Fibroblast of the conjunctiva (primary cell): ENCODE measurements around the gene KRI1.
A peak's percentile ranks its signal among the peaks of the same experiment; 100 is the strongest.

Experiments
- DNase-seq: peaks from one replicate; pipeline ENCODE4 v3.0.0-alpha.2; 2010; ENCODE audit warnings: low read depth

The KRI1 gene

DNA sequence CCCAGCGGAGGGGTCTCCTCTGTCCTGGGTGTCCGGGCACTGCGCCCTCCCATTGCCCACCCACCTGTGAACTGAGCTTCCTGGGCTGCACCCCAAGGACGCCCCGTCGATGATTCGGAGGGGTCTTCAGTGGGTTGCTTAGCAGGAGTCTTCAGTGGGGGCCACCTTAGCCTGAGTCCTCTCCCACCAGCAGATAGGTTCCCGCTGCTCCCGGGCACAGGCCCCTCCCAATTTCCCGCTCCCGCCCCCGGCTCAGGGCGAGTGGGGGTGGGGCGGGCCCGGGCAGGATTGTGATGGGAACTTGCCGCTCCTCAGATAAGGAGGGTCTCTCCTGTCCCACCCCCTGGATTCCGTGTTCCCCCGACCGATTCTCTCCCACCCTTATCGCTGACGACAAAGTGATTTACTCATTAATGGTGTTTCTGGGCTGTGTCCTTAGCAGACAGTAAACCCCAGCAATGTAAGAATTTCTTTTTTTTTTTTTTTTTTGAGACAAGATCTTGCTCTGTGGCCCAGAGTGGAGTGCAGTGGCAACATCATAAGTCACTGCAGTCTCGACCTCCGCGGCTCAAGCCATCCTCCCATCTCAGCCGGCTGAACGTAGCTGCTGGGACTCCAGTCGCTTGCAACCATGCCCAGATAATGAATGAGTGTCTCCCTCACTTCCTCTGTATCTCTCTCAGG is 47.9 kb downstream of the KRI1 start:
- DNase-seq: no peak

DNA sequence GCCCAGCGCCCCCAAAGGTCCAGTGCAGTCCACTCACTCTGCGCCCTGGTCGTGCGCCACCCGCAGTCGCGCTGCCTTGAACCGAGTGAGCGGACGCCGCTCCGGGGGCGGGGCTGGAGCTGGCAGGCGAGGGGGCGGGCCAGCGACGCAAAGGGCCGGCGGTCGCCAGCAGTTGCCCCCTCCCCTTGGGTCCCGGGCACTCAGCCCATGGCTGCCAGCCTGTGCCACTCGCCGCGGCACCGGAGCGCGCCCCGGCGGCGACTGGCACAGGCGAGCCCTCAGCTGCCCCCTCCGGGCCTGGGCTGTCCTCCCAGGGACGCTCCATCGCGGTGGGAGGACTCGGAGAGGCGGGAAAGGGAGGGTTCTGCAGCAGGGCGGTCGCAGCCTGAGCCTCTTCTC is 48.5 kb downstream of the KRI1 start, which contains the start of gene S1PR5:
S1PR5 (minus strand) TSS at position 87 of the 399 bp plus-strand sequence. CDS start 2,436 bp downstream, outside the sequence.
- no peak for DNase-seq

DNA sequence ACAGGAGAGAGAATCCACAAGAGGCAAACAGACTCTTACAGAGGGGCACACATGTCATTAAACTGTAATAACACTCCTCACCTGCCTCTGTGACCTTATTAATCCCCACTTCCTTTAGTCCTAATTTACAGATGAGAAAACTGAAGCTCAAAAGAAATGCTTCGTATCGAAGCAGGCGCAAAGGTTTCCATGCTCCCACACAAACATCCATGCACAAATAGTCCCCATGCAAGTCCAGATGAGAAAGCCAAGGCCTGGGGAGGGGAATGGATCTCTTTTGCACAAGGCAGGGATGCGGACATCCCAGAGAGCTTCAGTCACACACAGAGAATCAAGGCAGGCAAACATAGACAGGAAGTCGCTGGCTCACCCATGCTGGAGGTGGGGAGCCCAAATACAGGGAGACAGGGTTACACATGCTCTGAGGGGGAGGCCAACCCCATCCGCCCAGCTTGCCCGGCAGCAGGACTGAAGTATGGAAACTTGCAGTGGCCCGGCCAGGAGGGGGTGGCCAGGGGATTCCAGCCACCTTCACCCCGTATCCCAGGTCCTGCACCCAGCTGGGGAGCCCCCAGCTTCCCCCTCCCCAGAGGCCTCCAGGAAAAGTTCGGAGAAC is 49.0 kb downstream of the KRI1 start:
- no peak for DNase-seq

DNA sequence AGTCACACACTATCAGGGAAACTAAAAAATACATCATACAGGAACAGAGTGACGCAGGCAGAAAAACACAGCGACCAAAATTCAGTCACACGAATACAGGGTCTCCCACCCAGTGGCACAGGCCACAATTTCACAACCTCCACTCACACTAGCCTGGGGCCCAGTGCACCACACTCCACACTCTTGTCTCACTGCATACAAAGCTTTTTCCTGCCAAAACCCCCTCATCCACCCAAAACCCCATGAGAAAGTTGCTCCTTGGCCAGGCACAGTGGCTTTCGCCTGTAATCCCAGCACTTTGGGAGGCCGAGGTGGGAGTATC is 49.8 kb downstream of the KRI1 start:
- no peak for DNase-seq

DNA sequence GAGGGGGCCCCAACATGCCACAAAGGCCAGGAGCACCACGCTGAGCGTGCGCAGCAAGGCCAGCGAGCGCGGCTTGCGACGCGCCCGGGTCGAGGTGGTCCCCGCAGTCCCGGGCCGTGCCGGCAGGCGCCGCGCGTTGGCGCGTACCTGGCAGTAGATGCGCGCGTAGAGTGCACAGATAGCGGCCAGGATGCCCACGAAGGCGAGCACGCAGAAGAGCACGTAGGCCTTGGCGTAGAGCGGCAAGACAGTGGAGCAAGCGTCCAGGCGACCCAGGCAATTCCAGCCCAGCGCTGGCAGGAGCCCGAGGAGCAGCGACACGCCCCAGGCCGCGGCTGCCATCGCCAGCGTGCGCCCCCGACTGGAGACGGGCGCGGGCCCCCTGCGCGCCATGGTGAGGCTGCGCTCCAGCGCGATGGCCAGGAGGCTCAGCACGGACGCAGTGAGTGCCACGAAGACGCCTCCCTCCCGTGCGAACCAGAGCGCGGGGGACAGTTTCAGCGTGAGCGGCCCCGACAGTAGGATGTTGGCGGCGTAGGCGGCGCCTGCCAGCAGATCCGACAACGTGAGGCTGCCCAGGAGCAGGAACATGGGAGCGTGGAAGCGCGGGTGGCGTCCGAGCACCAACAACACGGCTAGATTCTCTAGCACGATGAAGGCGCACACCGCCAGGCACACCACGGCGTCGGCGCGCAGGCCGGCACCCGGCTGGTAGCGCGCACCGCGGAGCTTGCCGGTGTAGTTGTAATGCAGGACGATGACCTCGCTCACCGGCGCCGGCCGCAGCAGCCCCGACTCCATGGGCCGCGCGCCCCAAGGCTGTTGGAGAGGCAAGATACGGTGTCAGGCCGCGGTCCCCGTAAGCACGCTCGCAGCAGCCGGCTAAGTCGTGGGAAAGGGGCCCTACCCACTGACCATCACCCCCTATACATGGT is 51.3 kb downstream of the KRI1 start:
- no peak for DNase-seq

DNA sequence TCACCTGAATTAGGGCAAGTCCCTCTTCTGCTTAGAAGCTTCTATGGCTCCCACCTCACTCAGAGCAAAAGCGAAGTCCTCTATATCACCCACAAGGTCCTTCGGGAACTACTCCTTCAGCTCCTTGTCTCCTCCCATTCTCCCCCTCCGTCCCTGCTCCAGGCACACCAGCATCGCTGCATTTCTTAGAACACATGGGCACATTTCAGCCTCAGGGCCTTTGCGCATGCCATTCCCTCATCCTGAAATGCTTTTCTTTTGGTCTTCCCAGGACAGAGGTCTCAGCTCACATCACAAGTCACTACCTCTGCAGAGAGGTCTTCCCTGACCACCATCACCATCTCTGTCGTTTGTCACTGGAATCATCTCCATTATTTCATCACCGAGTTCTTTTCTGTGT is 52.6 kb downstream of the KRI1 start:
- DNase-seq: no peak

DNA sequence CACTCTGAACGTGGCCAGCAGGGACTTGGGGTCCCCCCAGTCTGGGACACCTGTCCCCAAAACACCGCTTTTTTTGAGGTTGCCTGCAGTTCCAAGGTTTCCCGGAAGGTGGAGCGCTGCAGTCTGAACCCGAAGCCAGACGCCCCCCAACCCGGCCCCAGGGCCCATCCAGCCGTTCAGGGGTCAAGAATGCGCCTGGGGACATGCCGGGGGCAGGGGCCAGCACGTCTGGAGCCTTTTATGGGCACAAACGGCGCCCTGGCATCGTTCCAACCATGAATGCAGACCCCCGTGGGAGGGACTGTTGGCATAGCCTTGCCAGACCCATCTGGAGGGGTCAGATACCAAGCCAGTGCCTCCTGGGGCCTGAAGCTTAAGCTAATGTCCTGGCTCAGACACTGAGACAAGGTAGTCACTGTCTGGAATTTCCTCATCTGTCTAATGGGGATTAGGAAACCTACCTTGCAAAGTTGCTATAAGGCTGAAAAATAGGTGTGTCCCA is 55.5 kb downstream of the KRI1 start:
- no peak for DNase-seq

DNA sequence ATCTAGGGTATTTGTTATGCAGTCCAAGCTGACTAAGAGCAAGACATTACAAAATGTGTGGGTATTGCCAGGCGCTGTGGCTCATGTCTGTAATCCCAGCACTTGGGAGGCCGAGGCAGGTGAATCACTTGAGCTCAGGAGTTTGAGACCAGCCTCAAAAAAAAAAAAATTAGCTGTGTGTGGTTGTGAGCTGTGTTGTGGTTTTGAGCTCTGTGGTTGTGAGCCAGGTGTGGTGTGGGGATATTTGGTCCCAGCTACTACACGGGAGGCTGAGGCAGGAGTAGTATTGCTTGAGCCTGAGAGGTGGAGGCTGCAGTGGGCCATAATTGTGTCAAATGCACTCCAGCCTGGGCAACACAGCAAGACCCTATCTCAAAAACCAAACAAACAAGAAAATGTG is 57.1 kb downstream of the KRI1 start:
- DNase-seq: no peak

DNA sequence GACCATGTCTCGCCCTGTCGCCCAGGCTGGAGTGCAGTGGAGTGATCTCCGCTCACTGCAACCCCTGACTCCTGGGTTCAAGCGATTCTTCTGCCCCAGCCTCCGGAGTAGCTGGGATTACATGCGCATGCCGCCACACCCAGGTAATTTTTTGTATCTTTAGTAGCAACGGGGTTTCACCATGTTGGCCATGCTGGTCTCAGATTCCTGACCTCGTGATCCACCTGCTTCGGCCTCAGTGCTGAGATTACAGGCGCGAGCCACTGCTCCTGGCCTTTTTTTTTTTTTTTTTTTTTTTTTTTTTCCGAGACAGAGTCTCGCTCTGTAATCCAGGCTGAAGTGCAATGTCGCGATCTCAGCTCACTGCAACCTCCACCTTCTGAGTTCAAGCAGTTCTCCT is 57.8 kb downstream of the KRI1 start:
- DNase-seq: no peak

DNA sequence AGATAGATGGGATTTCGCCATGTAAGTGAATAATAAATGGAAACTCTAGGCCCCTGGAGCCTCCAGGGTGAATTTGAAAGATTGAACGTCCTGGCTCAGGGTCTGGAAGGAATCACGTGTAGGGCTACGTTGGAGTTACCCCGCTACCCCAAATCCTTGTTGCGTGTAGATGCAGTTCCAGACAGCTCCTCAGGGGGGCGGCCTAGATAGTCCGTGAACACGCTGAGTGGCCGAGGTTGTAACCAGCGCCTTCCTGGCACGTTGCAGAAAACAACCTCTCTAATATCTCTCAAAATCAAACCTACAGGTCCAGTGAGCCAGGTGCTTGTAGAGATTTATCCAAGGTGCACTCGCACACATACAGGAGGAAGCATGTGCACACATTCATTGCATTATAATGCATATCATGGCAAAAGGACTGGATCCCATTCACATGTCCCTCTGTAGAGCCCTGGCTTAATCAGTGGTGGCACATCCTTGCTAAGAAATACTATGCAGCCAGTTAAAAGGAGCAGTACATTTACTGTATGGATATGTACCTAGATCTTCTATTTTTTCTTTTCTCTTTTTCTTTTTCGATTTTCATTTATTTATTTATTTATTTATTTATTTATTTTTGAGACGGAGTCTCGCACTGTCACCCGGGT is 60.1 kb downstream of the KRI1 start:
- peak; percentile 39 for DNase-seq
